ENCODE measurements around the gene CLIP2. TPM values are rescaled to one million over a fixed set of nuclear protein-coding genes. Genes with fewer than 3 reads are reported as not detected.

The CLIP2 gene
- total RNA-seq, 4 donors from 2014 or later: 84.5 to 157 (median 111) TPM

- in situ Hi-C loops (cut with MboI; ENCODE audit: low pct_ligation_motif_present in 1 of 4, low pct_unique_long_range_greater_than_20kb in 1 of 4, low sequenced_read_pairs in 3 of 4): no loop called here
- intact Hi-C loops (cut with DNase I; ENCODE audit: low total_unique reads): no loop called here
- TF ChIP-seq POLR2AphosphoS5 (IDR thresholded peaks at IDR 0.05): no peak
- TF ChIP-seq CTCF (IDR thresholded peaks at IDR 0.05): no peak
- TF ChIP-seq POLR2A (IDR thresholded peaks at IDR 0.05): no peak
- TF ChIP-seq EP300 (IDR thresholded peaks at IDR 0.05; ENCODE audit: low read depth): no peak
- Histone ChIP-seq H3K27me3 (no peaks in the 10 kb centered on the region), H3K9me3 (no peaks in the 10 kb centered on the region), H3K27ac (peak overlapping the region; percentile 78 to 94 (median 90)), H3K4me1 (peaks cover 22 to 68% (median 57%) of the 10 kb centered on the region in 4 donors), H3K36me3 (no peaks in the 10 kb centered on the region), H3K4me3 (no peak overlapping the region)
- 50% methylated on average over 9 of the region's 9 CpGs; no CpG with 5 or more reads in 1 of the 2 donors for WGBS, 2 donors (ENCODE audit: low coverage in 1 of 2)
- no peak for DNase-seq
Measured at GRCh38 chr7:74283858-74284447, 5.3 kb upstream of the CLIP2 start.

- Histone ChIP-seq H3K36me3 (no peaks in the 10 kb centered on the region), H3K27me3 (no peaks in the 10 kb centered on the region), H3K4me3 (no peak overlapping the region), H3K4me1 (peaks cover 18 to 61% (median 54%) of the 10 kb centered on the region in 4 donors), H3K27ac (peak overlapping the region; percentile 78 to 94 (median 90)), H3K9me3 (no peaks in the 10 kb centered on the region)
- TF ChIP-seq CTCF (IDR thresholded peaks at IDR 0.05) (peak in 1 of 5 experiments; percentile 31), POLR2A (IDR thresholded peaks at IDR 0.05) (peak; percentile 66), EP300 (IDR thresholded peaks at IDR 0.05; ENCODE audit: low read depth) (peak; percentile 52), POLR2AphosphoS5 (IDR thresholded peaks at IDR 0.05) (peak; percentile 31 to 80 (median 73))
- intact Hi-C loops (cut with DNase I; ENCODE audit: low total_unique reads) (no loop called here), in situ Hi-C loops (cut with MboI; ENCODE audit: low pct_ligation_motif_present in 1 of 4, low pct_unique_long_range_greater_than_20kb in 1 of 4, low sequenced_read_pairs in 3 of 4) (no loop called here)
- peak; percentile 87 for DNase-seq
- WGBS, 2 donors (ENCODE audit: low coverage in 1 of 2): 36 to 40% methylated on average over 1 to 9 of the region's 9 CpGs
Measured at GRCh38 chr7:74284781-74285259, 4.4 kb upstream of the CLIP2 start.

- H3K27ac ChIP-seq: peak overlapping the region; percentile 78 to 94 (median 90)
- TF ChIP-seq POLR2AphosphoS5 (IDR thresholded peaks at IDR 0.05) (no peak), EP300 (IDR thresholded peaks at IDR 0.05; ENCODE audit: low read depth) (no peak), CTCF (IDR thresholded peaks at IDR 0.05) (no peak)
- 74 to 82% methylated on average over 4 to 11 of the region's 11 CpGs for whole genome bisulfite sequencing, 2 donors (ENCODE audit: low coverage in 1 of 2)
- H3K4me1 ChIP-seq: peaks cover 18 to 64% (median 56%) of the 10 kb centered on the region in 4 donors
- no peaks in the 10 kb centered on the region for H3K9me3 ChIP-seq
- intact Hi-C loops (cut with DNase I; ENCODE audit: low total_unique reads): no loop called here
- H3K36me3 ChIP-seq: no peaks in the 10 kb centered on the region
- H3K27me3 ChIP-seq: no peaks in the 10 kb centered on the region
- in situ Hi-C loops (cut with MboI; ENCODE audit: low pct_ligation_motif_present in 1 of 4, low pct_unique_long_range_greater_than_20kb in 1 of 4, low sequenced_read_pairs in 3 of 4): no loop called here
- H3K4me3 ChIP-seq: no peak overlapping the region
- DNase-seq: no peak
Measured at GRCh38 chr7:74286131-74286530, 3.1 kb upstream of the CLIP2 start.

GRCh38 chr7:74287303-74288033, 1.7 kb upstream of the CLIP2 start:
- Histone ChIP-seq H3K9me3 (no peaks in the 10 kb centered on the region), H3K27me3 (no peaks in the 10 kb centered on the region), H3K27ac (peak overlapping the region; percentile 78 to 94 (median 90)), H3K4me1 (peaks cover 22 to 77% (median 68%) of the 10 kb centered on the region in 4 donors), H3K36me3 (no peaks in the 10 kb centered on the region), H3K4me3 (no peak overlapping the region)
- peak; percentile 77 for DNase-seq
- intact Hi-C loops (cut with DNase I; ENCODE audit: low total_unique reads): no loop called here
- peak in 2 of 3 donors; percentile 53 to 74 for TF ChIP-seq POLR2AphosphoS5 (IDR thresholded peaks at IDR 0.05)
- peak; percentile 55 for TF ChIP-seq POLR2A (IDR thresholded peaks at IDR 0.05)
- TF ChIP-seq EP300 (IDR thresholded peaks at IDR 0.05; ENCODE audit: low read depth): no peak
- 57 to 58% methylated on average over 4 to 7 of the region's 7 CpGs for WGBS, 2 donors (ENCODE audit: low coverage in 1 of 2)
- in situ Hi-C loops (cut with MboI; ENCODE audit: low pct_ligation_motif_present in 1 of 4, low pct_unique_long_range_greater_than_20kb in 1 of 4, low sequenced_read_pairs in 3 of 4): no loop called here

Data from transverse colon (tissue), 4 donors.